K562 (cell line): ENCODE results near the gene CFAP73.

Experiments used
- ARNT ChIP-seq, 2 experiments: fragments of 450-650 bp; IDR thresholded peaks; 2 replicates each; pipeline ENCODE4 v1.6.1; 2016; ENCODE audit warnings: mild to moderate bottlenecking in 1 of 2
- CHD2 ChIP-seq: IDR thresholded peaks from 2 replicates; pipeline ENCODE4 v1.6.1; 2011; ENCODE audit warnings: low read depth, low read length
- ELK3 ChIP-seq: fragments of 450-650 bp; formaldehyde crosslinking; IDR thresholded peaks from 2 replicates; pipeline ENCODE4 v1.4.0; 2020; ENCODE audit warnings: mild to moderate bottlenecking
- FOS ChIP-seq: IDR thresholded peaks from 3 replicates; pipeline ENCODE4 v1.6.1; 2011; ENCODE audit not compliant: insufficient read length; ENCODE audit errors: extremely low read depth
- HLTF ChIP-seq: fragments of 450-650 bp; IDR thresholded peaks from 2 replicates; pipeline ENCODE4 v1.6.1; 2016
- RAD21 ChIP-seq, 2 experiments: fragments of 250-450 bp in 1 of 2; fragments of 450-650 bp in 1 of 2; sonication (Bioruptor Pico) in 1 of 2; formaldehyde crosslinking in 1 of 2; IDR thresholded peaks in 1 of 2; conservative IDR thresholded peaks in 1 of 2; 2 replicates each; pipeline versions ENCODE4 v1.4.0 to v1.8.0; 2020 to 2022; ENCODE audit warnings: mild to moderate bottlenecking in 2 of 2, moderate library complexity in 1 of 2
- TARDBP ChIP-seq: fragments of 450-650 bp; IDR thresholded peaks from 2 replicates; pipeline ENCODE4 v1.6.1; 2016
- ZNF311 ChIP-seq: fragments of 250-450 bp; sonication (Bioruptor Pico); IDR thresholded peaks from 2 replicates; pipeline ENCODE4 v1.4.0; 2020; ENCODE audit warnings: mild to moderate bottlenecking, moderate library complexity

GRCh38 chr12:113207613-113208040, 58.1 kb downstream of the CFAP73 start:
- TF ChIP-seq ZNF311 (CRISPR knock-in tag), result no peak
- TF ChIP-seq TARDBP, result no peak
- TF ChIP-seq HLTF, result no peak
- no peak for TF ChIP-seq FOS
- TF ChIP-seq ARNT (IDR thresholded peaks at IDR 0.05), result no peak
- no peak for TF ChIP-seq CHD2
- TF ChIP-seq RAD21 (CRISPR knock-in tag; conservative IDR thresholded peaks at IDR 0.05 in 1 of 2, IDR thresholded peaks at IDR 0.05 in 1 of 2), result no peak
- TF ChIP-seq ELK3 (CRISPR knock-in tag), result no peak
